GM12891 (cell line): Measurements from ENCODE around the gene PRMT2.

Experiments used
- DNase-seq: peaks from one replicate; pipeline ENCODE4 v3.0.0; 2011; ENCODE audit warnings: low spot score; ENCODE audit not compliant: insufficient read length
- FAIRE-seq: peaks from 2 replicates; lab custom pipeline; 2011; peaks lifted over from hg19 to GRCh38; lab: Jason Lieb, UNC
- PAX5 ChIP-seq: IDR thresholded peaks from 2 replicates; pipeline ENCODE4 v1.6.1; 2011; ENCODE audit warnings: low read length, moderate library complexity, mild to moderate bottlenecking; ENCODE audit not compliant: insufficient read depth, severe bottlenecking
- POLR2A ChIP-seq: IDR thresholded peaks from 2 replicates; pipeline ENCODE4 v1.6.1; 2011; ENCODE audit warnings: low read depth, low read length, control low read depth
- POLR2AphosphoS5 ChIP-seq: IDR thresholded peaks from 2 replicates; pipeline ENCODE4 v1.6.1; 2011; ENCODE audit warnings: low read depth, low read length, control low read depth
- POU2F2 ChIP-seq: IDR thresholded peaks from 2 replicates; pipeline ENCODE4 v1.6.1; 2011; ENCODE audit warnings: low read depth, mild to moderate bottlenecking, control low read depth, low read length, moderate library complexity
- SPI1 ChIP-seq: IDR thresholded peaks from 2 replicates; pipeline ENCODE4 v1.6.1; 2011; ENCODE audit warnings: low read depth, low read length, control low read depth
- TAF1 ChIP-seq: IDR thresholded peaks from 2 replicates; pipeline ENCODE4 v1.6.1; 2011; ENCODE audit warnings: low read depth, low read length, control low read depth

Gene PRMT2

GRCh38 chr21:46617267-46618051 is 18.0 kb upstream of the PRMT2 start:
- FAIRE-seq = peak; percentile 69
- no peak for TF ChIP-seq PAX5
- no peak for TF ChIP-seq POLR2AphosphoS5
- no peak for TF ChIP-seq SPI1
- no peak for TF ChIP-seq TAF1
- no peak for TF ChIP-seq POLR2A
- TF ChIP-seq POU2F2 = no peak
- no peak for DNase-seq

DNA sequence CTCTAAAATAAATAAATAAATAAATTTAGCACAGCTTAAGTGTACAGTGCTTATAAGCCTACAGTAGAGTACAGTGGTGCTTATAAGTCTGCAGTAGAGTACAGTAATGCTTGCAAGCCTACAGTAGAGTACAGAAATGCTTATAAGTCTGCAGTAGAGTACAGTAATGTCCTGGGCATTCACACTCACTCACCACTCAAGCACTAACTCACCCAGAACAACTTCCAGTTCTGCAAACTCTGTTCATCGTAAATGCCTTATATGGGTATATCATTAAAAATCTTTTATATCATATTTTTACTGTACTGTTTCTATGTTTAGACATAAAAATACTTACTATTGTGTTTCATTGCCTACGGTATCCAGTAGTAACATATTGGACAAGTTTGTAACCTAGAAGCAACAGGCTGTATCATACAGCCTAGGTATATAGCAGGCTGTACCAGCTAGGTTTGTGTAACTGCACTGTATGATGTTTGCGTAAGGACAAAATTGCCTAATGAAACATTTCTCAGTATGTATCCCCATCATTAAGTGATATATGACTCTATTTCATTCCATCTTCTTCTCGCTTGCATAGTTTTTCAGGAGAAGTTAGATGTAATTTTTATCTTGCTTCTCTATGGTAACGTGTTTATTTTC is 16.6 kb upstream of the PRMT2 start:
- FAIRE-seq = no peak
- DNase-seq = no peak
- TF ChIP-seq POLR2A = no peak
- TF ChIP-seq POU2F2 = no peak
- no peak for TF ChIP-seq SPI1
- no peak for TF ChIP-seq TAF1
- TF ChIP-seq POLR2AphosphoS5 = no peak
- TF ChIP-seq PAX5 = no peak

DNA sequence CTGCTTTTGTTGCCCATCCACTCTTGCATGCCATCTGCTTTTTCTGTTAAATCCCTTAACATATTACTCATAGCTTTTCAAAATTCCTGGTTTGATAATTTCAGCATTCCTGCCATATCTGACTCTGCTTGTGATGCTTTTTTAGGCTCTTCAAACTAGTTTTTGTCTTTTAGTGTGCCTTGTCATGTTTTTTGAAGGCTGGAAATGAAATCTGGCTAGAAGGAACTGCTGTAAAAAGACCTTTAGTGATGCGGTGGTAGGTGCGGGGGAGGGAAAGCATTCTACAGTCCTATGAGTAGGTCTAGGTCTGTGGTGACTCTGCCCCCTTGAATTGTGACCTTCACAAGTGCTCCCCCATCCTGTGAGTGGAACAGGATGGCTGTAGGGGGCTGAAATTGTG is 15.6 kb upstream of the PRMT2 start:
- FAIRE-seq (no peak), DNase-seq (no peak)
- TF ChIP-seq SPI1 (no peak), POLR2AphosphoS5 (no peak), POLR2A (no peak), PAX5 (no peak), POU2F2 (no peak), TAF1 (no peak)

DNA sequence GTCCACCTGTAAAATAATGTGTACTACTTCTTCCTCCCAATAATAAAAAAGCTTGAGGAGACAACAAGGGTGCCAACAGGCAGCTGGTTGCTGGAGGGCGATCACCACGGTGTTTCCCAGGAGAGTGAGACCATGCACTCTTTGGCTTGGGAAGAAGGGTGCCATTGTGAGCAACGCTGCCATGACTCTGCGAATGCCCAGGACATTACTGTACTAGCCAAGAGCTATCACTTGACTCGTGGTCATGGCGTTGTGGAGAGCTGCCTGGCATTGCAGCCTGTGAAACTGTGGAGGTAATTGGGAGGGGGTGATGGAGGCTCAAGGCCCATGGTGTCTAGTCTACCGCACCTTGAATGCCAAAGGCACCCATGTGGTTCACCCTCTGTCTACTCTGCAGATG is 14.6 kb upstream of the PRMT2 start:
- DNase-seq = no peak
- FAIRE-seq = no peak
- no peak for TF ChIP-seq TAF1
- no peak for TF ChIP-seq POLR2AphosphoS5

DNA sequence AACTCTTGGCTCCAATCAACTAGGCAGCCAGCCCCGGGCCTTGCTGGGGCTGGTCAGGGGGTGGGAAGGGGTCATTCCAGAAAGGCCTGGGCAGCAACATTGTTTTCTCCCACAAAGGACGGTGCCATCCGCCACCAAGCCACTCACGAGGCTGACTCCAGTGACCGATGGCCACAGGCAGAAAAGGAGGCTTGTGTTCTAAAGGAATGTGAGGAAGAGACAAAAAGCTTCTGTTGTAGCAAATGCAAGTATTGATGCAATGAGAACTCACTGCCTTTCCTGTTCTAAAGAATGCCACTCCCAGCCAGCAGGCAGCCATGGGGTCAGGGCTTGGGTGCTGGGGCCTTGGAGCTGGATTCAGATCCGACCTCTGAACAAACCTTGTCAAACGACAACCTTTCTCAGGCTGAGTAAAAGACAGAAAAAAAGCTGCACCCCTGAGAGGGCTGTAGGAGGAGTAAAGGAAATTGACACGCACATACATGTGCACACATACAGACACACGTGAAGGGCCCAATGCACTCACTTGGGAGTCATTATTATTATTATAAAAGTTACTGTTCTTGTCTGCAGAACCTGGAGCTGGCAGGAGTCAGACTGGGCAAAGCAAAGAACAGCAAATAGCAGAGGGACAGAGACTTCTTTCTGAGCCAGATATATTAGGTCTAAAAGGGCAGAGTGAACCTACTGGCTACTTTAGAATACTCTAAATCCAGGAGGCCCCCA is 13.9 kb upstream of the PRMT2 start:
- TF ChIP-seq PAX5 (no peak), POLR2A (no peak), SPI1 (no peak), POU2F2 (no peak), TAF1 (no peak), POLR2AphosphoS5 (no peak)
- no peak for DNase-seq
- FAIRE-seq = no peak

DNA sequence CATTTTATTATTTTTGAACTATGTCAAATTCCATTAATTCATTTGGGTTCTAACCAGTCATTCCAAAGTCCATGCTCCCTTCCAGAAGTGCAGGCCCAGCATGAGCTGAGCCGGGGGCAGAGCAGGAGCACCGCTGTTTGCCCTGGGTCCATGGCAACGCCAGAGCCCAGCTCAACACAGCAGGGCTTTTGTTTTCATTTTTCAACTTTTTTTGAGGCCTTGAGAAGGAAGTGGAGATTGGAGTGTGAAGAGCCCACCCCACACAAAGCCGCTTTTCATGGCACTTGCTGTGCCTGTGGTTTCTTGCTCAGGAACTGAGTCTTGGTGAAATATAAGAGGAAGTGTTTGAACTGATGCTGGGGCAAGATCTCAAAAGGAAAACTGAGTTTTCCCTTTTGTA is 13.2 kb upstream of the PRMT2 start:
- DNase-seq (no peak), FAIRE-seq (no peak)
- TF ChIP-seq SPI1 = peak; percentile 60
- no peak for TF ChIP-seq POLR2A
- TF ChIP-seq TAF1 = no peak
- TF ChIP-seq POU2F2 = no peak
- no peak for TF ChIP-seq POLR2AphosphoS5
- TF ChIP-seq PAX5 = no peak

DNA sequence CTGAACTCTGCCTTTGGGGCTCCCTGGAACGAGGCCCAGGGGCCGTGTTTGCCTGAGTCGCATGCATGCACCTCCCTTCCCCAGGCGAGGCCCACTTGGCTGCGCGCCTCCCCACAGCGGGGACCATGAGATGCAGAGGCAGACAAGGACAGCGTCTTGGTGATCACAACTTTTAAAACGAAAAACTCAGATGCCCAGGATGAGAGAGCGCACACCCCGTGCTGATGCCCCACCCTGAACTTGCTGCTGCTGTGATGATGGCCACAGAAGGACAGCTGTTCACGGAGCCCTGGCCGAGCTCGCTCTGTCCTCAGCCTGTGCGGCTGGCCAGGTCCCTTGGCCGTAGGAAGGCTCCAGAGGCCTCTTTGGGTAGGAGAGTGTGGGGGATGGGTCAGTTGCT is 11.4 kb upstream of the PRMT2 start:
- FAIRE-seq (no peak), DNase-seq (no peak)
- TF ChIP-seq POU2F2 = no peak
- no peak for TF ChIP-seq POLR2A
- TF ChIP-seq TAF1 = no peak
- TF ChIP-seq SPI1 = no peak

GRCh38 chr21:46625759-46626158 is 9.7 kb upstream of the PRMT2 start:
- no peak for DNase-seq
- TF ChIP-seq POLR2AphosphoS5 (no peak), TAF1 (no peak), PAX5 (no peak), POU2F2 (no peak), POLR2A (no peak), SPI1 (no peak)
- FAIRE-seq = no peak

DNA sequence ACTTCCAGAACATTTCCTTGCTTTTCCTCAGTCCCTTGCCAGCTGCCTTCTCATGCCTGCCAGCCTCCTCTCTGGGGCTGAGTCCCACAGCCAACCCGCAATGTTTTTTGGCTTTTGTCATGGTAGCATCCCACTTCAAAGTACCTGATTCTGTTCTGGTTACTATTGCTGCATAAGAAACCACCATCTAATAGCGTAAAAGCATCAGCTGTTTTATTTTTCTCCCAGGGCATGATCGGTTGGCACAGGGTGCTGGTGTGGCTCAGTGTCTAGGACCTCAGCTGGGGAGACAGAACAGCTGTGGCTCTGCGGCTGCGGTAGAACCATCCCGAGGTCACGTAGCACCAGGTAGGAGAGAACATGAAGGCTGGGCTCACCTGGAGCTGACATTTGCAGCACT is 8.9 kb upstream of the PRMT2 start:
- FAIRE-seq (no peak), DNase-seq (no peak)
- TF ChIP-seq POLR2AphosphoS5 (no peak), POU2F2 (no peak), TAF1 (no peak), POLR2A (no peak), PAX5 (no peak), SPI1 (no peak)

GRCh38 chr21:46626975-46627501 is 8.4 kb upstream of the PRMT2 start:
- no peak for DNase-seq
- TF ChIP-seq POLR2A = no peak
- TF ChIP-seq TAF1 = no peak
- no peak for TF ChIP-seq POU2F2
- no peak for TF ChIP-seq PAX5
- TF ChIP-seq SPI1 = no peak
- no peak for TF ChIP-seq POLR2AphosphoS5
- no peak for FAIRE-seq
